ENCODE results near the gene CACNA2D1.
"Not testable (repeated sequence)": the region's sequence is repeated elsewhere in the genome, so short reads cannot be mapped to it uniquely, and the experiment has no call there.

CACNA2D1 gene

GRCh38 chr7:82405301-82405700, 38.3 kb downstream of the CACNA2D1 start:
- Histone ChIP-seq H3K4me3 (ENCODE audit: low read length) (no peak overlapping the region), H3K36me3 (ENCODE audit: control insufficient read depth, insufficient read depth, low read length) (no peaks in the 10 kb centered on the region), H3K9ac (ENCODE audit: low read length) (no peak overlapping the region), H3K27ac (ENCODE audit: low read depth, low read length) (no peak overlapping the region), H3K27me3 (ENCODE audit: control insufficient read depth, insufficient read depth, low read length) (no peaks in the 10 kb centered on the region), H3K4me1 (ENCODE audit: control insufficient read depth, insufficient read depth, low read length) (no peaks in the 10 kb centered on the region)

GRCh38 chr7:82404652-82405051, 38.9 kb downstream of the CACNA2D1 start:
- H3K9ac ChIP-seq (ENCODE audit: low read length) = no peak overlapping the region

DNA sequence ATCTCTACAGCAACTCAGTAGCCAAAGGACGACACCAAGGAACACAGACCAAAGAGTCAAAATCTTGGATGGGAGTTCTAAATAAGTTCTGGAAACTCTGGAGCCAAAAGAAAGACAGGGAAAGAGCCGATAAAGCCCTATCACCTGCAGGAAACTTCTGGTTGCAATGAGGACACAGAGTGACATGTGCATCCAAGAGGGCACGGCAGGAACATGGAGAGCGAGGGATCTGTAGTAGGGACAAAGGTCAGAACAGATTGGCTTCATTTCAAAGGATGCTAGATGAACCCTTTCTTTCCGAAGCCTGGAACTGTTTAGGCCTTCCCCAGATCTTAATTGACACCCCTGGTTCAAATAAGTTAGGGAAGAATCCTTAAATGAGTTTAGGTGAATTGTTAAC, 39.5 kb downstream of the CACNA2D1 start:
- Histone ChIP-seq H3K27me3 (ENCODE audit: control insufficient read depth, insufficient read depth, low read length) (no peaks in the 10 kb centered on the region), H3K4me1 (ENCODE audit: control insufficient read depth, insufficient read depth, low read length) (no peaks in the 10 kb centered on the region), H3K27ac (ENCODE audit: low read depth, low read length) (no peak overlapping the region), H3K36me3 (ENCODE audit: control insufficient read depth, insufficient read depth, low read length) (no peaks in the 10 kb centered on the region), H3K4me3 (ENCODE audit: low read length) (no peak overlapping the region), H3K9ac (ENCODE audit: low read length) (no peak overlapping the region)

More at GRCh38 chr7:82404652-82405051, 38.9 kb downstream of the CACNA2D1 start:
- no peaks in the 10 kb centered on the region for H3K36me3 ChIP-seq (ENCODE audit: control insufficient read depth, insufficient read depth, low read length)
- H3K4me1 ChIP-seq (ENCODE audit: control insufficient read depth, insufficient read depth, low read length) = no peaks in the 10 kb centered on the region
- no peak overlapping the region for H3K27ac ChIP-seq (ENCODE audit: low read depth, low read length)
- no peak overlapping the region for H3K4me3 ChIP-seq (ENCODE audit: low read length)
- no peaks in the 10 kb centered on the region for H3K27me3 ChIP-seq (ENCODE audit: control insufficient read depth, insufficient read depth, low read length)

DNA sequence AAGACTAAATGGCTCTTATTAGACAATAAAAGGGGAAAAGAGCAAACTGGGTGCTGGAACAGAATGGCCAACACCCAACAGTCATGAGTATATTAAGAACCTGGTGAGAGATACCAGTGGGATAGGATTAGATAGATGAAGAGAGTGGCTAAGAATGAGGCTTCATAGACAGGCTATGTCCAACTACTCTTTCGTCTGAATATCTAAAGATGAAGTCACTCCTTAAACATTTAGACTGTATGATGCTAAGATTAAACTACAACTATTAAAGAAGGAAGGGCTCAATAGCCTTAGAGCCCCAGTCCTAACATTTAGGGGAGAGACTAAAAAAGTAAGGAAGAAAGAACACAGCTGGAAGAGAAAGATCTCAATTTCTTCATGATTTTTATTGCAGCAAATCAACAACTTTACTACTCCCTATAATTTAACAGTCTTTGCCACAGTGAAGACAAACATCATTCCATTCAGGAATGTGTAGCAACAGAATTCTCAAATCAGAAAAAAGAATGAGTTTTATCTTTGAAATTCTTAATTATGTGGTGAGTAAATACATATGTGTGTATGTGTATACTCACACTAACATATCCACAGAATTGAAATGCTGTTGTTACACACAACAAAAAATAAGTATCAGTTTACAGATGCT, 45.6 kb downstream of the CACNA2D1 start:
- Histone ChIP-seq H3K4me3 (ENCODE audit: low read length) (no peak overlapping the region), H3K36me3 (ENCODE audit: control insufficient read depth, insufficient read depth, low read length) (no peaks in the 10 kb centered on the region), H3K27ac (ENCODE audit: low read depth, low read length) (no peak overlapping the region), H3K9ac (ENCODE audit: low read length) (no peak overlapping the region), H3K4me1 (ENCODE audit: control insufficient read depth, insufficient read depth, low read length) (no peaks in the 10 kb centered on the region), H3K27me3 (ENCODE audit: control insufficient read depth, insufficient read depth, low read length) (no peaks in the 10 kb centered on the region)

DNA sequence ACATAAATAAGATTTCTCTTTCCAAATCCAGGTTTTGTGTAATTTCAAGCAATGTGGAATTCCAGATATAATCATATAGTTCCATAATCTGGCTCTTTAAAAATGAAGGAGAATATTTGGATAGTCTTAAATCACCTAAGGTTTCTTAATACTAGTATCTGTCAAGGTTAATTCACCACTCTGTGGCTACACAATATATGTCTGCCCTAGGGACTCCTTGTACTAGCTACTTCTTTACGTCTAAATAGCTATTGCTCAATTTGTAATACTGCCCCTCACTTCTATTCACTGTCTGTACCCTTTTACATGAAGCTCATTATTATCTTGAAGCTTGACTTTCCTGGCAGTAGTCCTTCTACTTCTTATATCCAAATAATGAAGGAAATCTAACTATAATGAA, 47.2 kb downstream of the CACNA2D1 start:
- H3K36me3 ChIP-seq (ENCODE audit: control insufficient read depth, insufficient read depth, low read length) = no peaks in the 10 kb centered on the region
- no peaks in the 10 kb centered on the region for H3K27me3 ChIP-seq (ENCODE audit: control insufficient read depth, insufficient read depth, low read length)
- no peak overlapping the region for H3K9ac ChIP-seq (ENCODE audit: low read length)
- no peak overlapping the region for H3K4me3 ChIP-seq (ENCODE audit: low read length)
- H3K4me1 ChIP-seq (ENCODE audit: control insufficient read depth, insufficient read depth, low read length) = no peaks in the 10 kb centered on the region
- no peak overlapping the region for H3K27ac ChIP-seq (ENCODE audit: low read depth, low read length)

- Histone ChIP-seq H3K4me1 (ENCODE audit: control insufficient read depth, insufficient read depth, low read length) (no peaks in the 10 kb centered on the region), H3K27ac (ENCODE audit: low read depth, low read length) (no peak overlapping the region), H3K4me3 (ENCODE audit: low read length) (no peak overlapping the region), H3K27me3 (ENCODE audit: control insufficient read depth, insufficient read depth, low read length) (no peaks in the 10 kb centered on the region), H3K9ac (ENCODE audit: low read length) (no peak overlapping the region), H3K36me3 (ENCODE audit: control insufficient read depth, insufficient read depth, low read length) (no peaks in the 10 kb centered on the region)
These were observed 48.4 kb downstream of the CACNA2D1 start for GRCh38 chr7:82395147-82395546.

DNA sequence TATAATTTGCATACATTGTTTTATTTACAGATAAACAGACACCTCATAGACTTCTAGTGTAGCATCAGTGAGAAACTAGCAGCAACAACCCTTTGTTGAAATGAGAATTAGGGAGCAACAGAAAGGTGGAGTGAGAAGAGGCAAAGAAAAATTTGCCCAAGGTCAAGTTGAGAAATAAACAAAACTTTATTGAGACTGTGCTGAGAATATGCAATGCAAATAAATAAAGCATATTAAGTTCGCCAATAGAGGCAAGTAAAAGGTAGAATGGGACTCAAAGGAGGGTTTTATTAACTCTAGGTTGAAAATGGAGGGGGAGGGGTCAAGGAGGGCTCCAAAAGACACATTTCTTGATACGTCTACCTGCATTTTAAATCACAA, 49.7 kb downstream of the CACNA2D1 start:
- no peak overlapping the region for H3K4me3 ChIP-seq (ENCODE audit: low read length)

GRCh38 chr7:82393076-82393839, 50.3 kb downstream of the CACNA2D1 start:
- Histone ChIP-seq H3K4me3 (ENCODE audit: low read length) (no peak overlapping the region), H3K27ac (ENCODE audit: low read depth, low read length) (no peak overlapping the region), H3K27me3 (ENCODE audit: control insufficient read depth, insufficient read depth, low read length) (no peaks in the 10 kb centered on the region), H3K36me3 (ENCODE audit: control insufficient read depth, insufficient read depth, low read length) (no peaks in the 10 kb centered on the region), H3K4me1 (ENCODE audit: control insufficient read depth, insufficient read depth, low read length) (peaks cover 1% of the 10 kb centered on the region), H3K9ac (ENCODE audit: low read length) (no peak overlapping the region)

More for the DNA sequence above, 49.7 kb downstream of the CACNA2D1 start:
- Histone ChIP-seq H3K36me3 (ENCODE audit: control insufficient read depth, insufficient read depth, low read length) (no peaks in the 10 kb centered on the region), H3K27ac (ENCODE audit: low read depth, low read length) (no peak overlapping the region), H3K4me1 (ENCODE audit: control insufficient read depth, insufficient read depth, low read length) (no peaks in the 10 kb centered on the region), H3K27me3 (ENCODE audit: control insufficient read depth, insufficient read depth, low read length) (no peaks in the 10 kb centered on the region), H3K9ac (ENCODE audit: low read length) (no peak overlapping the region)

GRCh38 chr7:82390936-82391335, 52.6 kb downstream of the CACNA2D1 start:
- H3K4me1 ChIP-seq (ENCODE audit: control insufficient read depth, insufficient read depth, low read length) = peaks cover 3% of the 10 kb centered on the region
- no peak overlapping the region for H3K4me3 ChIP-seq (ENCODE audit: low read length)
- no peaks in the 10 kb centered on the region for H3K27me3 ChIP-seq (ENCODE audit: control insufficient read depth, insufficient read depth, low read length)
- H3K36me3 ChIP-seq (ENCODE audit: control insufficient read depth, insufficient read depth, low read length) = no peaks in the 10 kb centered on the region
- no peak overlapping the region for H3K27ac ChIP-seq (ENCODE audit: low read depth, low read length)
- H3K9ac ChIP-seq (ENCODE audit: low read length) = no peak overlapping the region

DNA sequence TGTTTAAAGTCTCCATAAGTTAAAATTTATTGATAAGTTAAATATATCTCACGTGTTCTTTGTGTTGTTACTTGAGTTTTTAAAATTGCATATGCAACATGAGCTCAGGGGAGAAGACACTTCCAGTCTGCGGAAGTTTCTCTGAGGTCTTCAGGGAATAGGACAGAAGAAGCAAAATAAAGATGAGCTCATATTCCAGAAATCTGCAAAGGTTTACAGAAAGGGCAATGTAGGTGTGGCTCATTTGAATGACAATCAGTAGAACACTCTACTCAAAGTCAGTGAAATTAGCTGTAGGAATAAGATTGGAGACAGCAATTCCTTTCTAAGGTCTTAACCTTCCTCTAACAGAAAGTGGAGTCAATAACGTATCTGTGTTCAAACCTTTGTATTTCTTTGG, 53.7 kb downstream of the CACNA2D1 start:
- Histone ChIP-seq H3K4me3 (ENCODE audit: low read length) (no peak overlapping the region), H3K9ac (ENCODE audit: low read length) (no peak overlapping the region), H3K36me3 (ENCODE audit: control insufficient read depth, insufficient read depth, low read length) (no peaks in the 10 kb centered on the region), H3K27me3 (ENCODE audit: control insufficient read depth, insufficient read depth, low read length) (no peaks in the 10 kb centered on the region), H3K4me1 (ENCODE audit: control insufficient read depth, insufficient read depth, low read length) (peaks cover 3% of the 10 kb centered on the region), H3K27ac (ENCODE audit: low read depth, low read length) (no peak overlapping the region)

GRCh38 chr7:82388138-82388537, 55.4 kb downstream of the CACNA2D1 start:
- no peak overlapping the region for H3K4me3 ChIP-seq (ENCODE audit: low read length)
- H3K36me3 ChIP-seq (ENCODE audit: control insufficient read depth, insufficient read depth, low read length) = no peaks in the 10 kb centered on the region
- H3K27ac ChIP-seq (ENCODE audit: low read depth, low read length) = no peak overlapping the region
- no peaks in the 10 kb centered on the region for H3K27me3 ChIP-seq (ENCODE audit: control insufficient read depth, insufficient read depth, low read length)
- peaks cover 6% of the 10 kb centered on the region for H3K4me1 ChIP-seq (ENCODE audit: control insufficient read depth, insufficient read depth, low read length)
- no peak overlapping the region for H3K9ac ChIP-seq (ENCODE audit: low read length)

- H3K27ac ChIP-seq (ENCODE audit: low read depth, low read length); H3K36me3 ChIP-seq (ENCODE audit: control insufficient read depth, insufficient read depth, low read length); H3K27me3 ChIP-seq (ENCODE audit: control insufficient read depth, insufficient read depth, low read length); H3K4me3 ChIP-seq (ENCODE audit: low read length); H3K9ac ChIP-seq (ENCODE audit: low read length); H3K4me1 ChIP-seq (ENCODE audit: control insufficient read depth, insufficient read depth, low read length): not testable (repeated sequence)
These were observed 57.0 kb downstream of the CACNA2D1 start for GRCh38 chr7:82386571-82386970.

- Histone ChIP-seq H3K9ac (ENCODE audit: low read length) (no peak overlapping the region), H3K27ac (ENCODE audit: low read depth, low read length) (no peak overlapping the region), H3K36me3 (ENCODE audit: control insufficient read depth, insufficient read depth, low read length) (no peaks in the 10 kb centered on the region), H3K27me3 (ENCODE audit: control insufficient read depth, insufficient read depth, low read length) (no peaks in the 10 kb centered on the region), H3K4me1 (ENCODE audit: control insufficient read depth, insufficient read depth, low read length) (peaks cover 7% of the 10 kb centered on the region), H3K4me3 (ENCODE audit: low read length) (no peak overlapping the region)
These were observed 58.8 kb downstream of the CACNA2D1 start for GRCh38 chr7:82384779-82385178.
